ENCODE data around the gene CTRL.

GRCh38 chr16:67969254-67970039 is 37.8 kb upstream of the CTRL start:
- TF ChIP-seq, protein P1, sequence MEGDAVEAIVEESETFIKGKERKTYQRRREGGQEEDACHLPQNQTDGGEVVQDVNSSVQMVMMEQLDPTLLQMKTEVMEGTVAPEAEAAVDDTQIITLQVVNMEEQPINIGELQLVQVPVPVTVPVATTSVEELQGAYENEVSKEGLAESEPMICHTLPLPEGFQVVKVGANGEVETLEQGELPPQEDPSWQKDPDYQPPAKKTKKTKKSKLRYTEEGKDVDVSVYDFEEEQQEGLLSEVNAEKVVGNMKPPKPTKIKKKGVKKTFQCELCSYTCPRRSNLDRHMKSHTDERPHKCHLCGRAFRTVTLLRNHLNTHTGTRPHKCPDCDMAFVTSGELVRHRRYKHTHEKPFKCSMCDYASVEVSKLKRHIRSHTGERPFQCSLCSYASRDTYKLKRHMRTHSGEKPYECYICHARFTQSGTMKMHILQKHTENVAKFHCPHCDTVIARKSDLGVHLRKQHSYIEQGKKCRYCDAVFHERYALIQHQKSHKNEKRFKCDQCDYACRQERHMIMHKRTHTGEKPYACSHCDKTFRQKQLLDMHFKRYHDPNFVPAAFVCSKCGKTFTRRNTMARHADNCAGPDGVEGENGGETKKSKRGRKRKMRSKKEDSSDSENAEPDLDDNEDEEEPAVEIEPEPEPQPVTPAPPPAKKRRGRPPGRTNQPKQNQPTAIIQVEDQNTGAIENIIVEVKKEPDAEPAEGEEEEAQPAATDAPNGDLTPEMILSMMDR (conservative IDR thresholded peaks at IDR 0.05; ENCODE audit: low read length): no peak
- TF ChIP-seq EZH2phosphoT487 (IDR thresholded peaks at IDR 0.05; ENCODE audit: borderline replicate concordance, low read depth, low read length): no peak
